HG03060 (cell line): Measurements from ENCODE around the gene AWAT2.

Source experiments
- ATAC-seq: cut with Tn5 transposase; IDR thresholded peaks from one replicate; pipeline ENCODE4 v1.9.1; 2021; ENCODE audit warnings: low read depth, moderate number of reproducible peaks; ENCODE audit not compliant: unreplicated experiment

AWAT2 gene

DNA sequence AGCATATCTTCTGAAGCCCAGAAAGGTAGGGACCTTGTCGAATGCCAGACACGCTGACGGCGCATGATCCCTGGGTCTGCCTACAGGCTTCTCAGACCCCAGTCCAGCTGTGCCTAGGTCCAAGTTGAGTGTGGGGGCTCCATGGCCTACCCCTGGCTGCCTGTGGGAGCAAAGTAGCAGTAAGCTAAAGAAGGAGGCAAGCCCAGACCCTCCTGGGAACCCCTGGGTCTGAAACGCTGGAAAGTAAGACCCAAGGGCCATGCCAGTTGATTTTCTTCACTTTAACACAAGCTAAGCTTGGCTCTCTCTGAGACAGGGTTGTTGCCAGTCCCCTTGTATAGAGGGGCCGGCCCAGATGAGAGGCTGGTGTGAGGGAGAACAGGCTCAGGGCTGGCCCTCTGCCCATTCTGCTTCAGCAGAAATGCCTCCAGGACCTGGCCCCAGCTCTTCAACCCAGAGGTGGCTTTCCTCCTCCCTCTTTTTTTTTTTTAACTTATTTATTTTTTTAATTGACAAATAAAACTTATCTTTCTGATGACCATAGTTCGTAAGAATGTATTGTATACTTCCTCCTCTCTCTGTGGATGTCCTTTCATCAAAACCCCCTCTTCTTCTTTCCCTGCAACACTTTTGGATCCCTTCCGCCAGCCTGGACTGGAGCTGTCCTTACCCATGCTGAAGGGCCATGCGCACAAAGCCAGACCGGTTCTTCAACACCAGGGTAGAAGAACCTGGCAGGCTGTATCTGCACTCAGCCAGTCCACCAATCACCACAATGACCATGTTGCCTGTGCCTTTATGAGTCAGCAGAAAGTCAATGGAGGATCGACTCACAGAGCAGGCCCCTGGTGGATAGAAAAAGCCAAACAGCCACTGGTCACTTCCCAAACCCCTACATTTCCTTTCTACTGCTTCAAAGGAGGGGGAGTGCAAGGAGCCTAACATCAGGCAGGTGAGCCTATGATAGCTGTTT, 7.1 kb downstream of the AWAT2 start:
- no peak for ATAC-seq

DNA sequence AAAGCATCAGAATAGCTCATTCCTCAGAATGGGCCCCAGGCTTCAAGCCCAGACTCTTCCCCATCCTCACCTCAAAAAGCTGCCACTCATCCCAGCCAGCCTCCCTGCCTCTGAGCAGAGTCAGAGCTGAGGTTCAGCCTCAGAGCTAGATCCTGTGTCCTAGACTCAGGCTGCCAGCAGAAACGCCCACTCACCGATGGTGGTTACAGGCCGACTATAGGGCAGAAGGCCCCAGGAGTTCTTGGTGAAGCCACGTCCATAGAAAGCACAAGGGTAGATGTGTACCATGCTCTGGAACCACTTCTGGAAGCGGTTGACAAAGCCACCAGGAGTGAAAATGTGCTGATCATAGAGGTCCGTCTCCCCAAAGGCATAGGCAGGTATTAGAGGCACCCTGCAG, 7.7 kb downstream of the AWAT2 start:
- no peak for ATAC-seq

DNA sequence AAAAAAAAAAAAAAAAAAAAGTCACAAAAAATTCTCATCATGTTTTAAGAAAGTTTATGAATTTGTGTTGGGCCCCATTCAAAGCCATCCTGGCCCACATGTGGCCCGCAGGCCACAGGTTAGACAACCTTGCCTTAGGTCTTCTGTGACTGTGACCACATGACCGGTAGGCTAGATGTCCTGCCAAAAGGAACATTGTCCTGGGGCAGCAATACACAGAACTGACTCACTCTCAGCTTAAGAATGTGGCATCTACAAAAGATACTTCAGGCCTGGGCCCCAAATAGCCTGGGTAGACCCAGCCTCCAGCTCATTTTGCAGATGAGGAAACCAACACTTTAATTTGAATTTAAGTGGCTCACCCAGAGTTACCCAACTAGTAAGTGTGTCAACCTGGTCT, 10.0 kb downstream of the AWAT2 start:
- no peak for ATAC-seq

DNA sequence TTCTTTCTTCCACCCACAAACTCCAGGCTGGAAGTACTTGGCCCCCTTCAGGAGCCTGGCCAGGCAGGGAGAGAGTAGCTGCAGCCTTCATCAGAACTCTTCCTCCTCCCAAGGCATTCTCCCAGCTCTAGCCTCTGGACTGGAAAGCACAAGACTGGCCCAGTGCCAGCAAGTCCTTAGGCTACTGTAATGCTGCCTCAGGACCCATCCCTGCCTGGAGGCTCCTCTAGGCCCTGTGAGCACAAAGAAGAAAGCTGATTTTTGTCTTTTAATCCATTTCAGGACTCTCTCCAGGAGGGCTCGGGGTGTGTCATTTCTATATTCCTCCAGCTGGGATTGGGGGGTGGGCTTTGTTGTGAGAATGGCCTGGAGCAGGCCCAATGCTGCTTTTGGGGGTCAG, 10.8 kb downstream of the AWAT2 start:
- no peak for ATAC-seq

DNA sequence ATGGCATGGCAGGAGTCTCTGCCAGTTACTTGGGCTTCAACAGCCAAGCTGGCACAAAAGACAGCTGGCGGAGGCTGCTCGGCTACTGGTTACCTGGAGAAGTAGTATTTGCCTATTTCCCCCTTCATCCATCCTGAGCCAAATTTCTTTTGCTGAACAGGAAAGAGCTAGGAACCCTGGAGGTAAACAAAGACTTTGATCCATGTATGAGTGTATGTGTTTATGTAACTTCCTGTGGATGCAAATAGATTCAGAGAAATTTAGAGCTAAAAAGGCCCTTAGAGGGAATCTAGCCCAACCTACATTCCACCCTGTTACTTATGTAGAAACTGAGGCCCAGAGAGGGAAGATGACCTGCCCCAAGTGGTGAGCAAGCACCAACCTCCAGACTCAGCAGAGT, 11.2 kb downstream of the AWAT2 start:
- no peak for ATAC-seq

DNA sequence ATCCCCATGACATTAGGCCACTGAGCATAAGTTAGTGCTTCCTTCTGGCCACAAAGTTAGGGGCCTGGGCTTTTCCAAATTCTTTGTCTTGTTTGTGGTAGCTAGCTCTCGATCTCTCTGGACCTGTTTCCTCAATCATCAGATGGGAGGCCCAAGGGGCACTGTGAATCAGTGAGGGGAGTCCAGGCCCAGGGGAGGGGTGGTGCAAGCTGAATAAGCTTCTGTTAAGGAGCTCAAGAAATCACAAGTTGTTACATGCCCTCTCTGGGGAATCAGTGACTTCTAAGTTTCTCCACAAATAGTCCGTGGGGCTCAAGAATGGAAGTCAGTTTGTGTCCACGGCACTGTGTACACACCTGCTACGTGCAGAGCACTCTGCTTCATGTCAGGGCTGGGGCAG, 15.1 kb downstream of the AWAT2 start:
- ATAC-seq: no peak

DNA sequence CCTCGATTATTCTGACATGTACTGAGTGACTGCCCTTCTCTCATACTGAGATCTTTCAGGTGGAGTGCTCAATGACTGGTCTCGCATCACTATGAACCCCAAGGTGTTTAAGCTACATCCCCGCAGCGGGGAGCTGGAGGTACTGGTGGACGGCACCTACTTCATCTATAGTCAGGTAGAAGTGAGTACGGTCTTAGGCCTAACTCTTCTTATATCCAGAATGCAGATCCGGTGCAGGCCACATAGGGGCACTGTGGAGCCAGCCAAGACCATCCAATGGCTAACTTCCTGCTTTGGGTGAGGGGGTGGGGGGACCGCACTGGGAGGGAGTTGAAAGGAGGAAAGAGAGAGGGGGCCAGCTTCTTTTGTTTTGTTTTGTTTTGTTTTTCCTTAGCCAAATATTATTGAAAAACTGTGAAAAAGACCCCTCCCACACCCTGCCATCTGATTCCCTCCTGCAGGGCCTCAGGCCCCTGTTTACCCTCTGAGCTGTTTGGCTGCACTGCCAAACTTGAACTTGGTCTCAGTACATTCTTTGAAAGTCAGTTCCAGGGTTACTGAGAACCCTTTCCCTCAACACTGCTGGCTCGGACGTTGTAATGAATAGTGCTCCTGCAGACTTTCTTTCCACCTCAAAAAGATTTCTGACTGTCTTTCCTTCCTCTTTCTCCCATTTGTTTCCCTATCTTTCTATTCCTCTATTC, 16.2 kb downstream of the AWAT2 start:
- no peak for ATAC-seq

DNA sequence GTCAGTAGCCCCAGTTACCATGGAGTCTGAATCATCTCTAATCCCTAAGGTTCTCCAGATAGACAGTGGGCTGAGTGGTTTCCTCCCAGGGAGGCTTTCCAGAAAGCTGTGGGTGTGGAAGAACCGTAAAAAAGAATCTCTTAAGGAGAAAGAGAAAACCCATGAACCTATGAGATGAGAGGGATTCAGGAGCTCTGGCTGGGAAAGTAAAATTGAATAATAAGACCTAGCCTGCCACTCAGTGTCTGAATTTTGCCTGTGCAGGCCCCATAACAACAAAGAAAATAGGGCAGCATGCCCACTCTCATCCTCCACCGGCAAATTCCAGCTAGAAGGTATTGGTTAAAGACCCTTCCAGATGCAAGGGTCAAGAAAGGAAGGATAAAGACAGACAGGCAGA, 16.9 kb downstream of the AWAT2 start:
- ATAC-seq: no peak

DNA sequence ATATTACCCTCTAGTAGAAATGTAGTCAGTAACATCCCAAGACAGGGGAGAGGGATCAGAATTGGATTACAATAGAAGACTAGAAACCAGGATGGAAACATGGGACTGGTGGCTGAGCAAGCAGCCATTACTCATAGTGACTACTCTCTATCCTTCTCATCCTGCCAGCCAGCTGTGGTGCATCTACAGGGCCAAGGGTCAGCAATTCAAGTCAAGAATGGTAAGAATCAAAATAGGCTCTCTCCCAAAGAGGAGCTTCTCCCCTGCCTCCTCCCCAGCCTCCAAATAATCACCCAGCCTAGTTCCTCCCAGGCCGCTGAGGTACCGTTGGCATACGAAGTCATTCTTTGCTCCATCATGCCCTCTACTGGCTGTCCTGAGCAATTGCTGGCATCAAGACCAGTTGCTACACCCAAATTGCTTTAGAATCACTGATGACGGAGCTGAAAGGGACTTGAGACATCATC, 19.4 kb downstream of the AWAT2 start:
- ATAC-seq: no peak

DNA sequence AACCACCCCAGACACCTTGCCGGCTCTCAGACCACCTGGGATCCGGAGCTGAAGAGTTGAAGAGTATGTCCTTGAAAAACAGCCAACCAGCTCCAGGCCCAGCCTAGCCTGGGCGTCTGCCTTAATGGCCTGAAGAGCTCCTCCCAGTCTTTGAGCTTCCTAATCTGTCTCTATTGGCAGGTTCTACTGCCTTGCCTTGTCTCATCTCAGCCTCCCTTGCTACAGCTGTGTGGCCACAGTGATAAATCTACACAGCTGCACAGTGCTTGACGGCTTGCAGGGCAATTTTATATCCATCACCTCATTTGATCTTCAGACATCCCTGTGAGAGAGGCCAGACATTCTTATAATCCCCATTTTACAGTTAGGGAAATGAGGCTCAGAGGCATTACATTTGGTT, 19.9 kb downstream of the AWAT2 start:
- ATAC-seq: no peak

DNA sequence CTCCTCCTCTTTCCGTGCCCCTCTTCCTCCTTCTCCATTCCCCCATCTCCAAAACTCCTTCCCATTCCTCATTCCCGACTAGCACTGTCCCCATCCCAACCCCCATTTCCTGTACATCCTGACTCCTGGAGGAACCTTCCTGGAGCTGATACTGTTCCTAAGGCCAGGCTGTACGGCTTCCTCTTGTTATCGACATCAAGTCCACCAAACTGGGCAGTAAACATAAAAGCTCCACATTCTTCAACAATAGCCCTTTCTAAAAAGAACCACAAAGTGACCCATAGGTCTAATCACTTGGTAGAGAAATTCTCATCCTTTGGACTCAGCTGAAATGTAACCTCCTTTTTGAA, 22.9 kb downstream of the AWAT2 start:
- no peak for ATAC-seq

DNA sequence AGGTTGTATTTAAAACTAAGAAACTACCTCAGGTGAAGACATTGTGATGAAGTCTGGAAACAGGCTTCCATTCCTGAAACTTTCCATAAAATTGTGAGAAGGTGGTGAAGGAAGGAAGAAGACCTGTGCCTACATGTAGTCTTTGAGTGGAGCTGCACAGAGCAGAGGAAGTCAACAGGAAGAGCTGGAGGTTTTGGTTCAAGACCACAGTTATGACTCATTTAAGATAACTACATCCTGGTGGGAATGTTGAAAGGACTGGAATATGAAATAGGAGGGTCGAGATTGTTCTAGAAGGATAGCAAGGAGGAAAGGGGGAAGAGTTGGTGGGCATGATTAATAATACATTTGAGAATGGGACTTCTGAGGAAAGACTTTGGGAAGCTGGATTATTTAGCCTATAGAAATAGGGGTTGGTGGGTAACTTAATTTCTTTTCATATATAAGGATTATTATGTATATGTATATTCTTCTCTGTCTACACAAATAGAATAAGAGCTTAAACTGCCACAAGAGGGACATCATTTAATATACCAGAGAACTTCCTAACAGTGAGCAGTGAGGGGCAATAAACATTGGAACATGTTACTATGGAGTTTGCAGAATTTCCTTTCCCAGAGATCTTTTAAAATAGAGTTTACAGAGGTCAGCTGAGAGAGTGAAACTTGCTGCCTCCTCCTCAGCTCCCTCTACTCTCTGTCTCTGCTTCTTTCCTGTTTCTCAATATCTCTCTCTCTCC, 23.5 kb downstream of the AWAT2 start:
- no peak for ATAC-seq

DNA sequence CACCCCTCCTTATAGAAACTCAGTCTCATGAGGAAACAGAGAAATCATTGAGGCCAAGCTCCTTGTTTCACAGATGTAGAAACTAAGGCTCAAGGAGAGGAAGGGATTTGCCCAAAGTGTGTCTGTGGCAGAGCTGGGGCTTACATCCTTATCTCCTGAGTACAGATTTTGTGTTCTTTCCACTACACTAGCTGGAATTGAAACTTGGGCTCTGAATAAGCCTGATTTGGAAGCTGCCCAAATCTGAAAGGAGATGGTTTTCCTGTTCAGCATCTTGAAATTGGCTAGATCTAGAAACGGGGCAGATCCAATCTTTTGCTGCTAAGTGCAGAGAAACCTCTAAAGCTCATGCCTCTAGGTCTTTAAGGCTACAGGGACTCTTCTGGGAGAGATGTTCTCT, 24.3 kb downstream of the AWAT2 start:
- no peak for ATAC-seq

DNA sequence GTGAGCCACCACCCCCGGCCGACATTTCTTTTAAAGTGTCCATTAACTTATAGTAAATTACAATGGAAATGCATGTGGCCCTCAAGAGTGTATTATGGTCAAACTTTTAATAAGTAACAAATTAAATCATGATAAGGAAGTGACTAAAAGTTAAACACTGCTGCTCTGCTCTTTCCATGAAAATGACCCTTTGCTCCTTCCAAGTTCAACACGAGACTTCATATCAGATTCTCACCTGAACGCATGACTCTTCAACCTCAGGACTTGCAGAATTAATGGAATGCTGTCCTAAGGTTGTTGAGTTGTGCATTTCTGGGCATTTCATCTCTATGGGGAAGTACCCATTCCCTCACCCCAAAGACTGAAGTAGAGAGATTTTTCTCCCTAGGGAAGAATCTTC, 27.1 kb downstream of the AWAT2 start:
- ATAC-seq: no peak

DNA sequence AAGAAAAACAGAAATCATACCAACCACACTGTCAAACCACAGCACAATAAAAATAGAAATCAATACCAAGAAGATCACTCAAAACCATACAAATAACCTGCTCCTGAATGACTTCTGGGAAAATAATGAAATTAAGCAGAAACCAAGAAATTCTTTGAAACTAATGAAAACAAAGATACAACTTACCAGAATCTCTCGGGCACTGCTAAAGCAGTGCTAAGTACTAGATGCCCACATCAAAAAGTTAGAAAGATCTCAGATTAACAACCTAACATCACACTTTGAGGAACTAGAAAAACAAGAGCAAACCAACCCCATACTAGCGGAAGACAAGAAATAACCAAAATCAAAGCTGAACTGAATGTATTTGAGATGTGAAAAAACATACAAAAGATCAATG, 33.2 kb downstream of the AWAT2 start:
- no peak for ATAC-seq

DNA sequence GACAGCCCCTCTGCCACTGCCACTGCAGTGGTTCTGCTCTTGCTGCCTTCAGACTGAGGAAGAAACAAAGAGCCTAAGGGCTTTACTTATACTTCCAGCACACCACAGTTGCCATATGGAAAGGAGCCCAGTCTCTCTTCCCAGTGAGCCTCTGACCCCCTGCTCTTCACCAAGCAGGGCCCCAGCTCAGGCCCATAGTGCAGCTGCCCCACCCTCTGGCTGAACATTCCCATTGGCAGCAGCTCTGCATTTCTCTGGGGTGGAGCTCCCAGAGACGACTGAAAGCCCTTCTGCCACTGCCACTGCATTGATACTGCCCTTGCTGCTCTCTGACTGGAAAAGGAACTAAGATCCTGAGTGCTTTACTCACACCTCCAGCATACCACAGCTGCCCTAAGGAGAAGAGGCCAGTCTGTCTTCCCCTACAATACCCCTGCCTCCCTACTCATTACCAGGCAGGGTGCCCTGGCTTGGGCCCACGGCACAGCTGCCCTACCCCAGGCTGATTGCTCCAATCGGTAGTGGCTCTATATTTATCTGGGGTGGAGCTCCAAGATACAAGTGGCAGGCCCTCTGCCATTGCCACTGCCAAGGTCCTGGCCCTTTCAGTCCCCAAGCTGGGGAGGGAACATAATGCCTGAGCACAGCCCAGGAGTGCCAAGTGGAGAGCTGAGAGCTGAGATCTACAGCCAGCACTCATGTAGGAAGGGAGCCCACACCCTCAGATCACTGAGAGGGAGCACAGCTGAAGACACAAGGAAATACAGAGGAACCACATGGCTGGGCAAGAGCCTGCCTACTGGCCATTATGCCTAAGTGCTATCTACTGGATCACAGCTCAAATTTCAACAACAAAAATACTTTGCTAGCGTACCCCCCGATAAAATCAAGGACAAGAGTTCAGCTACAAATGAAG, 36.0 kb downstream of the AWAT2 start:
- no peak for ATAC-seq

DNA sequence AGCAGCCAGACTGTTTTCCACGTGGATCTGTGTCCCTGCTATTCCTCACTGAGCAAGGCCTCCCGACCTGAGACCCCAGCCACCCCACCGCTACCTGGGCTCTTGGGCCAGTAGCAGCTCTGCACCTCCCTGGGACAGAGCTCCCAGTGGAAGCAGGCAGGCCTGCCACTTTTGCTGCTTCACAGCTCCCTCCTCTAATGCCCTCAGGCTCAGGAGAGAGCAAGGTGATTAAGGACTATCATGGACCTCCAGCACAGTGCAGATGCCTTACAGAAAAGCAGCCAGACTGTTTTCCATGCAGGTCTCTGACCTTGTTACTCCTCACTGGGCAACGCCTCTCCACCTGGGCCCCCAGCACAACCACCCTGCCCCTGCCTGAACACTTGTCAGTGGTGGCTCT, 37.0 kb downstream of the AWAT2 start:
- ATAC-seq: no peak

DNA sequence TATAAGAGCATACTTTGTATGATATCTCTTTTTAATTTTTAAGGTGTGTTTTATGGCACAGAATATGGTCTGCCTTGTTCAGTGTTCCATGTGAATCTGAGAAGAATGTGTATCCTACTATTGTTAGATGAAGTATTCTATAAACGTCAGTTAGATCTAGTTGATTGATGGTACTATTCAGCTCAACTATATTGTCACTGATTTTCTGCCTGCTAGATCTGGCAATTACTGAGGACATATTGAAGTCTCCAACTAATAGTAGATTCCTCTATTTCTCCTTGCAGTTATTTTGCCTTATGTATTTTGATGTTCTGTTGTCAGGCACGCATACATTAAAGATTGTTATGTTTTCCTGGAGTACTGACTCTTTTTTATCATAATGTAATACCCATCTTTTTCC, 39.8 kb downstream of the AWAT2 start:
- ATAC-seq: no peak

DNA sequence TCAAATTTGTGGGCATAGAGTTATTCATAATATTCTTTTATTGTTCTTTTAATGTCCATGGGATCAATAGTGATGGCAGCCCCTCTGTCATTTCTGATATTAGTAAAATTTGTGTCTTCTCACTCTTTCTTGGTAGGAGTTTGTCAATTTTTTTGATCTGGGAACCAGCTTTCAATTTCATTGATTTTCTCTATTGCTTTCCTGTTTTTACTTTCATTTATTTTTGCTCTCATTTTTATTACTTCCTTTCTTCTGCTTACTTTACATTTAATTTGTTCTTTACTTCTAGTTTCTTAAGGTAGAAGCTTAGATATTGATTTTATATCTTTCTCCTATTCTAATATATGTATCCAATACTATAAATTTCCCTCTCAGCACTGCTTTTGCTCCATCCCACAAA, 40.7 kb downstream of the AWAT2 start:
- no peak for ATAC-seq

DNA sequence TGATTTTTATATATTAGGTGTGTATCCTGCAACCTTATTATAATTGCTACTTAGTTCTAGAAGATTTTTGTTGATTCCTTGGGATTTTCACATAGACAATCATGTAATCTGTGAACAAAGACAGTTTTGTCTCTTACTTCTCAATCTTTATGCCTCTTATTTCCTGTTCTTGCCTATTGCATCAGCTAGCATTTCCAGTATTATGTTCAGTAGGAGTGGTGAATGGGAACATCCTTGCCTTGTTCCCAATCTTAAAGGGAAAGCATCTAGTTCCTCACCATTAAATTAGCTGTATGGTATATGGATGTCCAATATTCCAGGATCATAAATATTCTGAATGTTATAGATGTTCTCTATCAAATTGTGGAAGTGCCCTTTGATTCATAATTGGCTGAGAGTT, 41.8 kb downstream of the AWAT2 start:
- ATAC-seq: no peak
